NCI-H1092 (cell line): ENCODE results near the gene EXOC2.

Experiments used
- DNase-seq: peaks from one replicate; lab custom pipeline; 2025; lab: John Stamatoyannopoulos, UW

The EXOC2 gene

GRCh38 chr6:467671-468082 lies 225.3 kb downstream of the EXOC2 start:
- DNase-seq = no peak

- no peak for DNase-seq
Observed at GRCh38 chr6:467111-467510, 225.8 kb downstream of the EXOC2 start.

GRCh38 chr6:466564-466963 lies 226.4 kb downstream of the EXOC2 start:
- no peak for DNase-seq

- no peak for DNase-seq
Observed at GRCh38 chr6:465531-466348, 227.2 kb downstream of the EXOC2 start.

- no peak for DNase-seq
Observed at GRCh38 chr6:456887-457286, 236.1 kb downstream of the EXOC2 start.

GRCh38 chr6:456358-456867 lies 236.5 kb downstream of the EXOC2 start:
- no peak for DNase-seq

GRCh38 chr6:455835-456234 lies 237.1 kb downstream of the EXOC2 start:
- no peak for DNase-seq

- no peak for DNase-seq
Observed at GRCh38 chr6:455006-455585, 237.8 kb downstream of the EXOC2 start.

- DNase-seq = no peak
Observed at GRCh38 chr6:454148-454991, 238.6 kb downstream of the EXOC2 start.

GRCh38 chr6:453152-453551 lies 239.8 kb downstream of the EXOC2 start:
- DNase-seq = peak; percentile 8

GRCh38 chr6:452301-453067 lies 240.5 kb downstream of the EXOC2 start:
- DNase-seq = peak; percentile 5

GRCh38 chr6:451847-452246 lies 241.1 kb downstream of the EXOC2 start:
- no peak for DNase-seq

- no peak for DNase-seq
Observed at GRCh38 chr6:451336-451735, 241.6 kb downstream of the EXOC2 start.

- no peak for DNase-seq
Observed at GRCh38 chr6:449486-450419, 243.2 kb downstream of the EXOC2 start.

GRCh38 chr6:449057-449430 lies 243.9 kb downstream of the EXOC2 start:
- no peak for DNase-seq

GRCh38 chr6:448296-449056 lies 244.5 kb downstream of the EXOC2 start:
- DNase-seq = no peak

GRCh38 chr6:447381-448165 lies 245.4 kb downstream of the EXOC2 start:
- no peak for DNase-seq

GRCh38 chr6:446418-447366 lies 246.2 kb downstream of the EXOC2 start:
- no peak for DNase-seq
